ENCODE measurements around the gene ANKRD55.
A peak's percentile ranks its signal among the peaks of the same experiment; 100 is the strongest.
"Not testable (repeated sequence)": the region's sequence is repeated elsewhere in the genome, so short reads cannot be mapped to it uniquely, and the experiment has no call there.

Gene ANKRD55

DNA sequence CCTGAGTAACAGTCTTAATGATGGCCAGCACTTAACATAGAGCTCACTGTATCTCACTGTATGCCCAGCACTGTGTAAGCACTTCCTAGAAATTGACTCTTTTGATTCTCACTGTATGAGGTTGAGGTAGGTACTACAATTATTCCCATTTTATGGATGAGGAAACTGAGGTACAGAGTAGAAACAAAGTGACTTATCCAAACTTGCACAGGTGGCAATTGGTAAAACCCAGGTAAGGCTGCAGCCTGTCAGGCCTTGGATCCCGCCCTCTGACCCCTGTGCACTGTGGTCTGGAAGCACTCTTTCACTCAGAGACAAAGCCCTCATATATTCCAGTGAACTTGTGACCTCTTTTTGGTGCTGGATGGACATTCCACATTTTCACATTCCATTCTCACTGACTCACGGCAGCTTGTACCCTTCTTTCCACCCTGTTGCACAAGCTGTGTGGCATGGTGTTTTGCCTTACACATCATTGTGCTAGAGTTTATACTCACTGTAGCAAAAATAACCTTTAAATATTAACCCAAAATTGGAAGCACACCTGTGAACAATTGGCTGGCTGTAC lies 21.7 kb downstream of the ANKRD55 start:
- TF ChIP-seq, protein P1, sequence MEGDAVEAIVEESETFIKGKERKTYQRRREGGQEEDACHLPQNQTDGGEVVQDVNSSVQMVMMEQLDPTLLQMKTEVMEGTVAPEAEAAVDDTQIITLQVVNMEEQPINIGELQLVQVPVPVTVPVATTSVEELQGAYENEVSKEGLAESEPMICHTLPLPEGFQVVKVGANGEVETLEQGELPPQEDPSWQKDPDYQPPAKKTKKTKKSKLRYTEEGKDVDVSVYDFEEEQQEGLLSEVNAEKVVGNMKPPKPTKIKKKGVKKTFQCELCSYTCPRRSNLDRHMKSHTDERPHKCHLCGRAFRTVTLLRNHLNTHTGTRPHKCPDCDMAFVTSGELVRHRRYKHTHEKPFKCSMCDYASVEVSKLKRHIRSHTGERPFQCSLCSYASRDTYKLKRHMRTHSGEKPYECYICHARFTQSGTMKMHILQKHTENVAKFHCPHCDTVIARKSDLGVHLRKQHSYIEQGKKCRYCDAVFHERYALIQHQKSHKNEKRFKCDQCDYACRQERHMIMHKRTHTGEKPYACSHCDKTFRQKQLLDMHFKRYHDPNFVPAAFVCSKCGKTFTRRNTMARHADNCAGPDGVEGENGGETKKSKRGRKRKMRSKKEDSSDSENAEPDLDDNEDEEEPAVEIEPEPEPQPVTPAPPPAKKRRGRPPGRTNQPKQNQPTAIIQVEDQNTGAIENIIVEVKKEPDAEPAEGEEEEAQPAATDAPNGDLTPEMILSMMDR (IDR thresholded peaks at IDR 0.05; ENCODE audit: low read depth, low read length, missing control alignments), result no peak
- DNase-seq (ENCODE audit: low read depth), result peak; percentile 67
- no peak overlapping the region for H3K4me3 ChIP-seq (ENCODE audit: low read depth, low read length)
- in situ Hi-C loops (cut with HindIII; ENCODE audit: low sequenced_read_pairs), result no loop called here

DNA sequence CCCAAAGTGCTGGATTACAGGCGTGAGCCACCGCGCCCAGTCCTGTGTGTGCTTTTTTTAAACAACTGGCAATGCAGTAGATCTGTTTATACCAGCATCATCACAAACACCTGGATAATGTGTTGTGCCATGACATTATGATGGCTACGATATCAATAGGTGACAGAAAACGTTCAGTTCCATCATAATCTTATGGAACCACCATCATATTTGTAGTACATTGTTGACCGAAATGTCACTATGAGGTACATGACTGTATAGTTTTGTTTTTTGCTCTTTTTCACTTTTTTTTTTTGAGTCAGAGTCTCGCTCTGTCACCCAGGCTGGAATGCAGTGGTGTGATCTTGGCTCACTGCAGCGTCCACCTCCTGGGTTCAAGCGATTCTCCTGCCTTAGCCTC lies 24.4 kb downstream of the ANKRD55 start:
- in situ Hi-C loops (cut with HindIII; ENCODE audit: low sequenced_read_pairs), result no loop called here
- H3K4me3 ChIP-seq (ENCODE audit: low read depth, low read length), result no peak overlapping the region
- TF ChIP-seq, protein P1 (IDR thresholded peaks at IDR 0.05; ENCODE audit: low read depth, low read length, missing control alignments), result no peak
- DNase-seq (ENCODE audit: low read depth), result no peak

DNA sequence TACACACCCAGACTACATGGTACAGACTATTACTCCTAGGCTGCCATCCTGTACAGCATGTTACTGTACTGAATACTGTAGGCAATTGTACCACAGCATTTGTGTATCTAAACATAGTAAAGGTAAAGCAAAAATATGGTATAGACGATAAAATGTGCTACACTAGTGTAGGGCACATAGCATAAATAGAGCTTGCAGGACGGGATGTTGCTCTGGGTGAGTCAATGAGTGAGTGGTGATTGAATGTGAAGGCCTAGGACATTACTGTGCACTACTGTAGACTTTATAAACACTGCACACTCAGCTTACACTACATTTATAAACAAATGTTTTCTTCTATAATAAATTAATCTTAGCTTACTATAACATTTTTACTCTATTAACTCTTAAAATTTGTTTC lies 25.6 kb downstream of the ANKRD55 start:
- TF ChIP-seq, protein P1 (IDR thresholded peaks at IDR 0.05; ENCODE audit: low read depth, low read length, missing control alignments), result no peak
- no peak overlapping the region for H3K4me3 ChIP-seq (ENCODE audit: low read depth, low read length)
- no peak for DNase-seq (ENCODE audit: low read depth)
- in situ Hi-C loops (cut with HindIII; ENCODE audit: low sequenced_read_pairs), result no loop called here

DNA sequence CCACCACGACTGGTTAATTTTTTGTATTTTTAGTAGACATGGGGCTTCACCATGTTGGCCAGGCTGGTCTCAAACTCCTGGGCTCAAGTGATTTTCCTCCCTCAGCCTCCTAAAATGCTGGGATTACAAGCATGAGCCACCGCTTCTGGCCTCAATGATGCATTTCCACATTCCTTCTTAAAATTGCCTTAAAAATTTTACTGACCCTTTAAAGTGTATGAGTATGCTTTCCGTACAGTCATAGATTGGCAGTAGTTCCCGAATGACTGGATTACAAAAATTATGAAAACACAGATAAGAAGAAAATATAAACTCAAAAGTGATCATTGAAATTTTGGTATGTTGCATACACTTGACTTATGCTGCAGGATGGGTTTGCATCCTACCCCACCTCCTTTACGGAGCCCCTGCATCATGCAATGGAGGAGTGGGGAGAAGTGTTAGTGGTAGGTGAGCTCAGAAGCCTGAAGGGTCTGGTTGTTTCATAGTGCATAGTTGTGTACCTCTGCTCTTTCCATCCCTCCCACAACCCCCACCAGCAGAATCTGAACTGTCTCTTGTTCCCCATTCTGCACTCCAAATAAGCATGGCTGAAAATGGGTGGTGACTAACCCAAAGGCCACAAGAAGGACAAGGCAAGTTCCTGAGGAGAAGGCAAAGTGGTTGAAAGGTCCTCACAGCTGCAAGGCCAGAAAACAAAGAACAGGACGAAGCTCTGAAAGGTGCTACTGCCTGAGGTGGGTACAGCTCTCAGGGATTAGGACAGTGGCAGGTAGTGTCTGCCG lies 26.8 kb downstream of the ANKRD55 start:
- no peak for DNase-seq (ENCODE audit: low read depth)
- TF ChIP-seq, protein P1 (IDR thresholded peaks at IDR 0.05; ENCODE audit: low read depth, low read length, missing control alignments), result no peak
- in situ Hi-C loops (cut with HindIII; ENCODE audit: low sequenced_read_pairs), result no loop called here
- no peak overlapping the region for H3K4me3 ChIP-seq (ENCODE audit: low read depth, low read length)

DNA sequence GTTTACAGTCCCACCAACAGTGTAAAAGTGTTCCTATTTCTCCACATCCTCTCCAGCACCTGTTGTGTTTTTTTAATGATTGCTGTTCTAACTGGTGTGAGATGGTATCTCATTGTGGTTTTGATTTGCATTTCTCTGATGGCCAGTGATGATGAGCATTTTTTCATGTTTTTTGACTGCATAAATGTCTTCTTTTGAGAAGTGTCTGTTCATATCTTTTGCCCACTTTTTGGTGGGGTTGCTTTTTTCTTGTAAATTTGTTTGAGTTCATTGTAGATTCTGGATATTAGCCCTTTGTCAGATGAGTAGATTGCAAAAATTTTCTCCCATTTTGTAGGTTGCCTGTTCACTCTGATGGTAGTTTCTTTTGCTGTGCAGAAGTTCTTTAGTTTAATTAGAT lies 29.2 kb downstream of the ANKRD55 start:
- H3K4me3 ChIP-seq (ENCODE audit: low read depth, low read length); in situ Hi-C loops (cut with HindIII; ENCODE audit: low sequenced_read_pairs); DNase-seq (ENCODE audit: low read depth): not testable (repeated sequence)

DNA sequence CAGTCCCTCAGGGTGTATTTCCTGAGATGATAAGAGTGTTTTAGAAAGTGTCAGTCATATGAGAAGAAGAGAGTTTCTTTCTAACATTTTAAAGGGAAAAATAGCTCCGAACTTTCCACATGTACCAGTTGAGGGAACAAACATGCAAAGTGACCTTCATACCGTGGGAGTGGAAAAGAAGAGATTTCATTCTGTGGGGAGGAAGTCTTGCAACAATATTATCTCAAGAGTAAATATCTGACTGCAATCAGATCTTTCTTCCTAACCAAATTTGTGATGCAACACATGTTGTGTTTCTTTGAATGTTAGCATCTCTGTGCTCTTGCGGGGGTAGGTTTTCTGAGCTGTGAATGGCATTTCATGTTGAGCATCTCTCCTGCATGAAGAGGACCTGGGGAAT lies 30.6 kb downstream of the ANKRD55 start:
- no peak overlapping the region for H3K4me3 ChIP-seq (ENCODE audit: low read depth, low read length)
- in situ Hi-C loops (cut with HindIII; ENCODE audit: low sequenced_read_pairs), result no loop called here
- TF ChIP-seq, protein P1 (IDR thresholded peaks at IDR 0.05; ENCODE audit: low read depth, low read length, missing control alignments), result no peak
- DNase-seq (ENCODE audit: low read depth), result no peak

DNA sequence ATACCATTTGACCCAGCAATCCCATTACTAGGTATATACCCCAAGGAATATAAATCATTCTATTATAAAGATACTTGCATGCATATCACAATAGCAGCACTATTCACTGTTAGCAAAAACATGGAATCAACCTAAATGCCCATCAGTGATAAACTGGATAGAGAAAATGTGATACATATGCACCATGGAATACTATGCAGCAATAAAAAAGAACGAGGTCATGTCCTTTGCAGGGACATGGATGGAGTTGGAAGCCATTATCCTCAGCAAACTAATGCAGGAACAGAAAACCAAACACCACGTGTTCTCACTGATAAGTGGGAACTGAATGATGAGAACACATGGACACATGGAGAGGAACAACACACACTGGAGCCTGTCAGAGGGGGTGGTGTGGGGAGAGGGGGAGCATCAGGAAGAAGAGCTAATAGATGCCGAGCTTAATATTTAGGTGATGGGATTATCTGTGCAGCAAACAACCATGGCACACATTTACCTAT lies 31.3 kb downstream of the ANKRD55 start:
- DNase-seq (ENCODE audit: low read depth); in situ Hi-C loops (cut with HindIII; ENCODE audit: low sequenced_read_pairs); H3K4me3 ChIP-seq (ENCODE audit: low read depth, low read length): not testable (repeated sequence)
